Hematopoietic multipotent progenitor cell treated with erythropoietin and hydrocortisone succinate and interleukin-3 and kit ligand, for 15 days (in vitro differentiated cells): ENCODE measurements around the gene TUBD1.
A peak's percentile ranks its signal among the peaks of the same experiment; 100 is the strongest.
"Not testable (repeated sequence)": the region's sequence is repeated elsewhere in the genome, so short reads cannot be mapped to it uniquely, and the experiment has no call there.

Source experiments
- DNase-seq: peaks from one replicate; pipeline ENCODE4 v3.0.0-alpha.2; 2015; ENCODE audit warnings: low spot score

TUBD1 gene

GRCh38 chr17:59892924-59893675, at the start of gene TUBD1, which contains the start of gene RPS6KB1:
TSS of gene TUBD1 (minus strand) at chr17:59892943. CDS start at chr17:59891002, 1,941 bp downstream.
TSS of gene RPS6KB1 (plus strand) at chr17:59893121. CDS start at chr17:59893185, 64 bp downstream.
- peak; percentile 99 for DNase-seq

- no peak for DNase-seq
Observed at GRCh38 chr17:59941131-59941530, 48.4 kb upstream of the TUBD1 start.

DNA sequence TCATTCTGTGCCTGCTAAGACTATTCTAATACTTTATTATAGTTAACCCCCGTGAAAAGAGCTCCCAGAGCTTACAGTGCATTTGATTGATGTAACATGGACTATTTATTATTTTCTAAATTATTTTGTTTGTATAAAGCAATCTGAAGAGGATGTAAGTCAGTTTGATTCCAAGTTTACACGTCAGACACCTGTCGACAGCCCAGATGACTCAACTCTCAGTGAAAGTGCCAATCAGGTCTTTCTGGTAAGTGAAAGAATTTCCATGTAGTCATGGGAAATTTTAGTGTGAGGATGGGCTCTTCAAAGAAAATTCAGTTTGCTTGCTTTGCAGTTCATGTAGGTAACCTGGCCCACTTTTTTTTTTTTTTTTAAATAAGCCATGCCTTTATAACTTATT, 48.0 kb upstream of the TUBD1 start:
- DNase-seq: not testable (repeated sequence)

DNA sequence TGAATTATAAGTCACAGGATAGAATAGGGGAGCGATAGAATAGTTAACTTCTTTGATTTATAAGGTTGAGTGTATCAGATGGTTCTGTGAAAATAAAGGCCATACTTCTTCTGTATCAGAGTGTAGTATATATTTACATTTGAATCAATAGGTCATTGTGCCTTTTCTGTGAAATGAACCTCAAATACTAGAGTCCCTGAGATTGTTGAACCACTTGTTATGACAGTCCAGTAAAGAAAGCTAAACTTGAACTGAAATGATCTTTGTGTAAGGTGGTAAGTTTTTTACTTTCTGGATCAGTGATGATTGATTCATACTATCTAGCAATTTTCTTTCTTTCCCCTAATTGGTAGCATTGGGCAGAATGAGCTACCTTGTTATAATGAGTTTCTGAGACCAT, 40.6 kb upstream of the TUBD1 start:
- not testable (repeated sequence) for DNase-seq

DNA sequence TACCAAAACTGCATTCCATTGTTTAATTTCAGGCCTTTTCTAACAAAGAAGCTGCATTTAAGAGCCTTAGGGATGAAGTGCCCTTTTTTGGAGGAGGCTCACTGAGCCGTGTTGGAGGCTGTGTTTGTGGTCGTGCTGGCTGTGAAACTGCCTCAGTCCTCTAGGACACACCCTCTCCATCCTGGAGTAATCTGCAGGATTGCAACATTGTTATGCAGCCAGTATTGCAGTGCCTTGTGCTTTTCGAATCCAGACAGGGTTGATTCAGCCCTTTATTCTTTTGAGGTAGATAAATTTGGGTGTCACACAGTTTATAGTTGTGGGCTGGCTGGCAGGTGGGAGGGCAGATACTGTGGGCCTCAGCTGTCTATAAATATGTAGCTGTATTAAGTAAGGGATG, 38.0 kb upstream of the TUBD1 start:
- not testable (repeated sequence) for DNase-seq

DNA sequence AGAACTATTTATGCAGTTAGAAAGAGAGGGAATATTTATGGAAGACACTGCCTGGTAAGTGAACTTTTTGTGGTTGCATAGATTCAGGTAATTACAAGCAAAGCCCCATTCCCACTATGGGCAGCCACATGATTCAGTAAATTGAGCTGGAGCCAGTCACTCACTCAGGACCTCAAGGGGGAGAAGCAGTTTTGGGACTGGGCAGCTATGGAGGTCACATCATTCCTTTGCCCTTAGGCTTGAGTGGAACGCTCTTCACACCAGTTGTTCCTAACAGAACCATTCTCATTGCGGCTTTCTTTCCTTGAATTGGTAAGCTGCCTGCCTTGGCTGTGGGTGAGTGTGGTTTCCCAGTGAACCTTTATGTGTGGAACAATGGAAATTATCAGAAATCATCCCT, 37.4 kb upstream of the TUBD1 start:
- DNase-seq: not testable (repeated sequence)

GRCh38 chr17:59920637-59921036, 27.9 kb upstream of the TUBD1 start:
- DNase-seq: not testable (repeated sequence)

DNA sequence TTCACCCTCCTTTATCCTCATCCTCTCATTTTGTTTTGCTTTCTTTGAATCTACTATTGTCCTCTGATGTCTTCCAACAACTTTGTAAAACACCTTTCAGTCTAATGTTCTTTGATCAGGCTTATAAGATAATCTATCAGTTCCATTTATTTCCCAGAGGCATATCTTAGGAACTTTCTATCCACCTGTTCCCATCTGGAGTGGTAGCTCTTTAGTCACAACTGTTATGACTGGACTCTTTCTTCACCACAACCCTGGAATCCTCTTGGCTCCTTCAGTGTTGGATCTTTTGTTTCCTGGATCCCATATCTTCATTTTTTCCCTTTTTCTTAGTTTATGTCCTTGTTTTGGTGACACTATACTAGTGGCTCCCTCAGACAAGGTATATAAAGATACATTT, 23.7 kb upstream of the TUBD1 start:
- DNase-seq: no peak

DNA sequence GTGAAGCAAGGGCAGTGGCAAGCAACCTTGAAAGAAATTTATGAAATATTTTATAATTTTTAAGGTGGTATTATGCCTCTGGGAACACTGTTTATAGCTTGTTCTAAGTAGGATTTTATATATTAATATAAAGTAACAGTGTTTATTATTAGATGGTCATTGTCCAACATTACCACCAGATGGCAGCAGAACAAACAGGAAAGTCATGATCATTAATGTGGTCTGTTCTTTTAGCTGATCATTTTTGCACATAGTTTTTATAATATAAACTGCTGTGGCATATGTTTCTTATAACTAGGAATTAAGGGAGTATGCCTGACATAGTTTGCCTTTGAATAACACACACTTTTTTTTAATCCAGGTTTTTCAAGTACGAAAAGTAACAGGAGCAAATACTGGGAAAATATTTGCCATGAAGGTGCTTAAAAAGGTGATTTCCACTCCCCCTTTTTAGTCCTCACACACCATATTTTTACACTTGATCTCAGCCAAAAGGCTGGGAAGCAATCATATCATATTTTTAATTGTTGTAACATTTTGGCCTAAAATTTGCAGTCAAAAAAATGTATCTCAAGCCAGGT, 21.6 kb upstream of the TUBD1 start:
- DNase-seq: peak; percentile 74

- no peak for DNase-seq
Observed at GRCh38 chr17:59907467-59907866, 14.7 kb upstream of the TUBD1 start.

DNA sequence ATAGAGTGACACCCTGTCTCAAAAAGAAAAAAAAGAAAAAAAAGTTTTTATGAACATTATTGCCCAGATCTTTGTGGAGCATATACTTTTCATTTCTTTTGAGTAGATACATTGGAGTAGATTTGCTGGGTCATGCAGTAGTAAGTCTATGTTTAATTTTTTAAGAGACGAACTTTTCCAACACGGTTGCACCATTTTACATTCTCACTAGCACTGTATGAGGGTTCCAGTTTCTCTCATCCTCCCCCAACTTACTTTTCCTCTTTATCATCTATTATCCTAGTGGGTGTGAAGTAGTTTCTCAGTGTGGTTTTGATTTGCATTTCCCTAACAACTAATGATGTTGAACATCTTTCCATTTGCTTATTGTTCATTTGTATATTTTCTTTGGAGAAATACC, 10.7 kb upstream of the TUBD1 start:
- no peak for DNase-seq

- no peak for DNase-seq
Observed at GRCh38 chr17:59901604-59902003, 8.9 kb upstream of the TUBD1 start.

DNA sequence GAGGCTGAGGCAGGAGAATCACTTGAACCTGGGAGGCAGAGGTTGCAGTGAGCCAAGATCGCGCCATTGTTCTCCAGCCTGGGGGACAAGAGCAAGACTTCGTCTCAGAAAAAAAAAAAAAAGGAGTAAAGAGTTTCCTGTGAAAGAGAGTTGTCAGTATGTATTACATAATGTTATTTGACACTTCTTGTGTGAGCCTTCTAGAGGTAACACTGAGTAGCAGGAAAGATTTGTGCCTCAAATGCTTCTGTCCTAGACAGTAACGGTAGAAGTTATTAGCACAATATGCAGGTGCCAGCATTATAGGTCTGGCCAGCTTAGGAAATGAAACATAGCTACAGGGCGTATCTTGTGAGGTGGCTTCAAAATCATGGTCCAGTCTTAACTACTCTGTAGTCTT, 6.4 kb upstream of the TUBD1 start:
- peak; percentile 21 for DNase-seq

- no peak for DNase-seq
Observed at GRCh38 chr17:59897090-59897489, 4.3 kb upstream of the TUBD1 start.

DNA sequence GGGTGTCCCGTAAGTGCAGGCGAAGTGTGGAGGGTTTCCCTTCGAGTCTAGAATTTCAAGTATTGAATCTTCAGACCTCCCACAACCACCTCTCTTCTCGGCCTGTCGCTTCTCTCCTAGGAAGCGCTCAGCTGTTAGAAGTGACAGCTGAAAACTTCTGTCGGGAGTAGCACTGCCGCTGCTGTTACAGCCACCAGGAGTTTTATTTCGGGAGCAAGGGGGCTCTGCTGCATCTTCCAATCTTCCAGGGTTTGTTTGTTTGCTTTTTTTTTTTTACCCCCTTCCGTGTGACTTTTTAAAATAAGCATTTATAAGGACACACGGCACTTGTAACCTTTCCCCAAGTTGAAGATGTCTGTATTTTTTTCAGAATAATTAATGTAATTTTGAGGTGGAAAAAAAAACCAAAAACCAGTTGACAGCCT, 945 bp upstream of the TUBD1 start:
- DNase-seq: no peak

GRCh38 chr17:59892251-59892923, 356 bp downstream of the TUBD1 start:
- no peak for DNase-seq

- DNase-seq: no peak
Observed at GRCh38 chr17:59890720-59891119, 2.0 kb downstream of the TUBD1 start.

DNA sequence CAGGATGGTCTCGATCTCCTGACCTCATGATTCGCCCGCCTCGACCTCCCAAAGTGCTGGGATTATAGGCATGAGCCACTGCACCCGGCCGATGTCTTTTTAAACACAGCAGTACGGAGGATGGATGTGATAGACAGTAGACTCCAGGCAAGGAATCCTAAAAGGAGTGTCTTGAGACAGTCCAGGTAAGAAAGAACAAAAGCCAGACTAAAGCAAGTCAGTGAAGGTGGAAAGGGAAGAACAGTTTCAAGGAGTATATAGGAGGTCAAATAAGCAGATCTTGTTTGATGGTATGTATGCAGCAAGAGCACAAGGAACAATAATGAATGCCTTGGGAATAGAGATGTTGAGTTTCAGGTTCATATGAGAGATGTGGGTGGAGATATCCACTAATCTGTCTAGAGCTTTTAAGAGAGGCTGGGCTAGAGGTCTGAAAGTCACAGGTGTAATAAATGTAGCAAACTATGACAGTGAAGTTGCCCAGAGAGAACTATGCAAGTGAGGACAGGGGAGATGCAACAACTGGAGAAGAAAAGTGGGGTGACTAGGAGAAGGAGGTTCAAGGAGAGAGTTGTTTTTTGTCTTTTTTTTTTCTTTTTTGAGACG, 4.5 kb downstream of the TUBD1 start:
- no peak for DNase-seq

GRCh38 chr17:59884861-59885260, 7.9 kb downstream of the TUBD1 start:
- no peak for DNase-seq

DNA sequence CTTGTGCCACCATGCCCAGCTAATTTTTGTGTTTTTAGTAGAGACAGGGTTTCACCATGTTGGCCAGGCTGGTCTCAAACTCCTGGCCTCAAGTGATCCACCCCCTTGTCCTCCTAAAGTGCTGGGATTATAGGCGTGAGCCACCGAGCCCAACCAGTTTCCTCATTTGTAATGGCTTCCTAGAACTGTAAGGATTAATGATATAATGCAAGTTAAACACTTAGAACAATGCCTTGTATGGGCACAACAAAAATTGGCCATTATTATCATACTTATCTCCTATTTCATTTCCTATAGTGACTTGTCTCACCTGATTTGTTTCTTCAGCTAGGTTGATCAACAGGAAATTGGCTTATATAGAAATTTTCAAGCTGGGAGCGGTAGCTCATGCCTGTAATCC, 14.1 kb downstream of the TUBD1 start:
- no peak for DNase-seq

- DNase-seq: no peak
Observed at GRCh38 chr17:59877965-59878364, 14.8 kb downstream of the TUBD1 start.

DNA sequence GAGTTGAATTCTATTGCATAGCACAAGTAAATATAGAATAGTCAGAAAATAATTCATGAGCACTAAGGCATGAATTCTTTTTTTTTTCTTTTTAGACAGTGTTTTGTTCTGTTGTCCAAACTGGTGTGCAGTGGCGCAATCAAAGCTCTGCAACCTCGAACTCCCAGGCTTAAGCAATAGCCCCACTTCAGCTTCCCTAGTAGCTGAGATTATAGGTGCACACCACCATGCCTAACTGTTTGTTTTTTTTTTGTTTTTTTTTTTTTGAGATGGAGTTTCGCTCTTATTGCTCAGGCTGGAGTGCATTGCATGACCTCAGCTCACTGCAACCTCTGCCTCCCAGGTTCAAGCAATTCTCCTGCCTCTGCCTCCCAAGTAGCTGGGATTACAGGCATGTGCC, 16.6 kb downstream of the TUBD1 start:
- no peak for DNase-seq

- DNase-seq: no peak
Observed at GRCh38 chr17:59874376-59874775, 18.4 kb downstream of the TUBD1 start.
